NCI-H524 treated with DMSO at 0.1 percent for 48 hours (cell line): ENCODE results near the gene MGRN1.

ENCODE experiments used
- DNase-seq: peaks from one replicate; lab custom pipeline; 2025; lab: John Stamatoyannopoulos, UW

Gene MGRN1

GRCh38 chr16:4604401-4604800, 20.2 kb upstream of the MGRN1 start:
- DNase-seq: no peak

DNA sequence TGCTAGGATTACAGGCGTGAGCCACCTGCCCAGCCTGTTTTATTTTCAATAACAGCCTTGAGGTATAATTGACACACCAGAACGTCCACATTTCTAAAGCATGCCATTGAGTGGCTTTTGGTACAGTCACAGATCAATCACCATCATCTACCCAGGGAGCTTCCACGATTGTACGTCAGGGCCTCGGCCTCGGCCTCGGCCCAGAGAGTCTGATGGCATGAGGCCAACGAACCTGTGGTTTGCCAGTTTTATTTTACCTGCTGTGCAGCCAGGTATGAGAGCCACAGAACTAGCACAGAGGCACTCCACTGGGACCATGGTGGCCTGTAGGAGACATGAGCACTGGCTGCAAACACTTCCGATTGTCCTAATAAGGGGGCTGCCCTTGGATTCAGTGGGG, 18.3 kb upstream of the MGRN1 start:
- DNase-seq: no peak

- DNase-seq: no peak
Measured at GRCh38 chr16:4607841-4608703, 16.6 kb upstream of the MGRN1 start.

DNA sequence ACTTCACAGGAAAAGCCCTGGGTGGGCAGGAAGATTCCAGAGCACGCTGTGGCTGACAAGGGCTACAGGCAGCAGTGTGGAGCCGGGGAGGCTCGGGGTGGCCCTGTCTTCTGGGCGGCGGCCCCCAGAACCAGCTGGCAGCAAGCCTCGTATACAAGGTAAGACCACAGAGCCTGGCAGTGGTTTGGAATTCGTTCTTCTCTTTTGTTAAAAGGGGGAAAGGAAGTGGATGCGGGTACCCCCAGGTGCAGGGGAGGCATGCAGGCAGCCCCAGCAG, 16.0 kb upstream of the MGRN1 start:
- DNase-seq: no peak

DNA sequence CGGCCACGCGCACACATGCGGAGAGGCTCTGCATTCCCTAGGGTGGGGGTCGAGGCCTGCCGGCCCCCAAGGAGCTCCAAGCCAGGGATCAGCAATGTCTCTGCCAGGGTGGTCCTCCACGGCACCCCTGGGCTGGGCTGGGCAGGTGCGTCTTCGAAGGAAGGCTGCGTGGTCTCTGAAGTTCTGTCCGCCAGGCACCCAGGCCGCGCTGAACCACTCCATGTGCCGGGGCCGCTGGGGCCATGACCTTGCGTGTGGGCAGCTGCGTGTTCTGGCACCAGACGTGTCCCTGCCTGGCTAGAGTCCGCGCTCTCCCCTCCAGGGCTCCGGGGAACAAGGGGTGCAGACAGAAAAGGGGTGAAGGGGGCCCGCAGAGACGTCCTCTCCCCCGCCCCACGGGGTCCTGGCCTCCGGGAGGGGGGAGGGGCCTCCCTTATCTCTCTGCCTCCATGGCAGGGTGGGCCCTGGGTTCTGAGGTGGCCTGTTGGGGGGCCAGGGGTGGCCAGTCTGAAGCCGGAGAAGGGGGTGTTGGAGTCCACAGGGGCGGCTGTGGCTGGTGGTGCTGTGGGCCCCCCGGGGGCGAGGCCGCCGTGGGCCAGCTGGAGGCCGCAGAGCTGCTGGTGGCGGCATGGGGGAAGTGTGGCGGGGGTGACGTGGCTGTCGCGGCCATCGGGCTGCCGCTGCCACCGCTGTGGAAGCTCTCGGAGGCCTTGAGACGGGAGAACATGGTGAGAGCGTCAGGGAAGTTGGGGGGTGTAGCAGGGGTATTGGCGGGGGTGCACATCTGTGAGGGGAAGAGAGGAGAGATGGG, 15.2 kb upstream of the MGRN1 start:
- no peak for DNase-seq

- DNase-seq: no peak
Measured at GRCh38 chr16:4610011-4611005, 14.3 kb upstream of the MGRN1 start.

DNA sequence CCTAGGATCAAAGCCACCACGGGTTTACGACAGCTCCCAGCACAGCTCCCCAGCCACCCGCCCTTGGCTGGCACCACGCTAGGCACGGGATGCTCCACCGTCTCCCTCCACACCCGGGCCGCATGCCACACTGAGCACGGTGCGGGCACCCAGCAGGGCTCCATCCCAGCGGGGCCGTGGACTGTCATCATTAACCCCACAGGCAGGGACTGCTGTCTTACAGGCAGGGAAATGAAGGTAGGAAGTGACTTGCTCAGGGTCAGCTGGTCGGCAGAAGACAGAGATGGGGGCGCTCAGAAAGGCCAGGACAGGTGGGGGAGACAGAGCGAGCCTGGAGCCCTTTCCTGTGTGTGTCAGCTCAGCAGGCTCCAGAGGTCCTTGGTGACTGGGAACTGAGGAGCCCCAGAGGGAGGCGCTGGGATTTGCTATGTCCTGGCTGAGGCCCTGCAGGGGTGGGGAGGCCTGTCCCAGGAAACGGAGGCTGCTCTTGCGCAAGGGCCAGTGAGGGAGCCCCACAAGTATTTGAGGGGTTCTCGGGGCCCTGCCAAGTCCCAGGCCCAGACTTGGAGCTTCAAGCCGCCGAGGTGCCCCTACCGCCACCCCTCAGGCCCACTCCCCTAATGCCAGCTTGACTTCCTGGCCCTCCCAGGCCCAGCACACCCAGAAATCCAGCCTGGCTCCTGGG, 13.1 kb upstream of the MGRN1 start:
- DNase-seq: no peak

- DNase-seq: no peak
Measured at GRCh38 chr16:4612474-4612931, 12.1 kb upstream of the MGRN1 start.

- no peak for DNase-seq
Measured at GRCh38 chr16:4612977-4613635, 11.5 kb upstream of the MGRN1 start.

GRCh38 chr16:4613636-4614570, 10.7 kb upstream of the MGRN1 start:
- DNase-seq: no peak

- DNase-seq: no peak
Measured at GRCh38 chr16:4614571-4615383, 9.8 kb upstream of the MGRN1 start, which contains the start of gene UBALD1. UBALD1 (minus strand) TSS chr16:4614888; CDS start chr16:4614797, 91 bp downstream.

- DNase-seq: no peak
Measured at GRCh38 chr16:4615384-4616046, 9.1 kb upstream of the MGRN1 start.

- peak; percentile 98 for DNase-seq
Measured at GRCh38 chr16:4616047-4616811, 8.4 kb upstream of the MGRN1 start.

GRCh38 chr16:4617880-4618279, 6.7 kb upstream of the MGRN1 start:
- DNase-seq: no peak

DNA sequence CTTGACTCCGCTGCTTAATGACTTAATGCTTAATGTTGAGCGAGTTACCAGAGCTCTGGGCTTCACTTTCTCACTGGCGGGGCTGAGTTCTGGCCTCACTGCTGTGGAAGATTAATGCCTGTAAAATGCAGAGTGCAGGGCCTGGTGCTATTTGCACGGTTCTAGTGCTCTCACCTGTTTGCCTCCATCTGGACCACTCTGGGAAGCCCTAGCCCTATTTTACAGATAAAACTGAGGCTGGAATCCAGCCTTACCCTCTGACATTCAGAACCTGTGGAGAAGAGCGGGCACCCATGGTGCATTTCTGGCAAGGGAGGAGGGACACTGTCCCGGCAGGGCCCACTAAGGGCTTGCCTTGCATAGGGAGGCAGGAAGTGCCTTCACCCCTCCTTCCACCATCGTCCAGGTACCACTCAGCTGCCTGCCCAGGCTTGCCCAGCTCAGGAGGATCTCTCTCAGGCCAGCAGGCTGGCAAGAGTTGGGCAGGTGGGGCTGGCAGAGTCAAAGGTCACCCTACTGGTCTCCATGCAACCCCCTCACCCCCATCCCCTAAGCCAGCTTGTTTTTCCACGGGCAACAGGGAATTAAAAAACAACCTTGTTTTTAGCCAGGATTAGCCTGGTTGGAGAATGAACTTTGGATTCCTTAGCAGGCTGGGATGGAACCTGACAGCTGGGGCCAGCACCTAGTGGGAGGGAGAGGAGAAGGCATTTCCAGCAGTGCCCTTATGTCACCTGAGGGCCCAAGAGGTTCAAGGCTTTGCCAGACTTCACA, 5.8 kb upstream of the MGRN1 start:
- DNase-seq: no peak

GRCh38 chr16:4623593-4623992, 1.0 kb upstream of the MGRN1 start:
- no peak for DNase-seq
